ENCODE measurements around the gene SLC39A7.

SLC39A7 gene

DNA sequence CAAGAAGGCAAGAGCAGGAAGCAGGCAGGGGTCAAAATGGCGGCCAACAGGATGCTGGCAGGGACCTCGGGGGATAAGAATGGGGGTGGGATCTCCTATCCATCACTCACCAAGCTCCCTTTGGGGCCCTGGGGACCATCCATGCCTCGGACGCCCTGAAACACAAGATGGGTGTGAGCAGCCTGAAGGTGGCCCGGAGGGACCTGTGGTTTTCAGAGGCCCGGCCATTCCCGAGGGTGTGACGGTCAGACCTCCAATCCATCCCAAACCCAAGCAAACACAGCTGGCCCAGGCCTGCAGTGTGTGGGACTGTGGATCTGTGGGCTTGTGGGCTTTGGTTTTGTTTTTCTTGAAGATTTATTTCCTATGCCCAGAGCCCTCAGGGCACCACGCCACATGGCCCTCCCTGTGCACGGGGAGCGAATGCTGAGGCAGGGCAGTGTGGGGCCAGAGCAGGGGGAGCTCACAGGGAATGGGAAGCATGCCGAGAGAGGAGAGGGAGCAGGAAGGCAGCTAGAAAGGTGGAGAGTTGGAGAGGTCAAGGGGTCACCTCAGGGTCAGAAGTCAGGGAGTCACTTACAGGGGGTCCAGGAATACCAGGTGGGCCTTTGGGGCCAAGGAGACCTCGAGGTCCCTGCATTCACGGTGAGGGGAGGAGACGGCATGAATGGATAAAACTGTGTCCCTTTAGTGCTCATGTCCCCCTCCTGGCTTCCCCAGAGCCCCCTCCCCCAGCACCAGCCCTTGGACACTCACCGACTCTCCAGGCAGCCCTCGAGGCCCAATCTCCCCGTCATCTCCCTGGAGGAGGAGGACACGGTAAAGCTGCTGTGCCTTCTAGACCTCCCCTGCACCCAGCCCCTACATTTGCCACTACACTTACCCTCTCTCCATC, 22.9 kb upstream of the SLC39A7 start:
- Histone ChIP-seq H3K4me3 (ENCODE audit: low read length) (no peak overlapping the region), H3K27me3 (ENCODE audit: low read depth, low read length) (no peaks in the 10 kb centered on the region), H3K9me3 (ENCODE audit: insufficient read depth, low read length) (no peaks in the 10 kb centered on the region), H3K4me2 (ENCODE audit: low read length) (no peak overlapping the region), H3K36me3 (replicated peaks; ENCODE audit: low read depth, low read length) (no peaks in the 10 kb centered on the region), H2AFZ (ENCODE audit: low read depth, low read length) (no peak overlapping the region), H3K27ac (ENCODE audit: low read length) (no peak overlapping the region), H3K79me2 (ENCODE audit: low read length) (no peaks in the 10 kb centered on the region), H3K4me1 (ENCODE audit: low read length) (no peaks in the 10 kb centered on the region), H3K9ac (ENCODE audit: low read length) (no peak overlapping the region), H4K20me1 (ENCODE audit: insufficient read depth, low read length) (no peaks in the 10 kb centered on the region)
- TF ChIP-seq, protein P1, sequence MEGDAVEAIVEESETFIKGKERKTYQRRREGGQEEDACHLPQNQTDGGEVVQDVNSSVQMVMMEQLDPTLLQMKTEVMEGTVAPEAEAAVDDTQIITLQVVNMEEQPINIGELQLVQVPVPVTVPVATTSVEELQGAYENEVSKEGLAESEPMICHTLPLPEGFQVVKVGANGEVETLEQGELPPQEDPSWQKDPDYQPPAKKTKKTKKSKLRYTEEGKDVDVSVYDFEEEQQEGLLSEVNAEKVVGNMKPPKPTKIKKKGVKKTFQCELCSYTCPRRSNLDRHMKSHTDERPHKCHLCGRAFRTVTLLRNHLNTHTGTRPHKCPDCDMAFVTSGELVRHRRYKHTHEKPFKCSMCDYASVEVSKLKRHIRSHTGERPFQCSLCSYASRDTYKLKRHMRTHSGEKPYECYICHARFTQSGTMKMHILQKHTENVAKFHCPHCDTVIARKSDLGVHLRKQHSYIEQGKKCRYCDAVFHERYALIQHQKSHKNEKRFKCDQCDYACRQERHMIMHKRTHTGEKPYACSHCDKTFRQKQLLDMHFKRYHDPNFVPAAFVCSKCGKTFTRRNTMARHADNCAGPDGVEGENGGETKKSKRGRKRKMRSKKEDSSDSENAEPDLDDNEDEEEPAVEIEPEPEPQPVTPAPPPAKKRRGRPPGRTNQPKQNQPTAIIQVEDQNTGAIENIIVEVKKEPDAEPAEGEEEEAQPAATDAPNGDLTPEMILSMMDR (IDR thresholded peaks at IDR 0.05; ENCODE audit: low read depth, low read length): no peak
- TF ChIP-seq EZH2phosphoT487 (IDR thresholded peaks at IDR 0.05; ENCODE audit: low read depth): no peak

DNA sequence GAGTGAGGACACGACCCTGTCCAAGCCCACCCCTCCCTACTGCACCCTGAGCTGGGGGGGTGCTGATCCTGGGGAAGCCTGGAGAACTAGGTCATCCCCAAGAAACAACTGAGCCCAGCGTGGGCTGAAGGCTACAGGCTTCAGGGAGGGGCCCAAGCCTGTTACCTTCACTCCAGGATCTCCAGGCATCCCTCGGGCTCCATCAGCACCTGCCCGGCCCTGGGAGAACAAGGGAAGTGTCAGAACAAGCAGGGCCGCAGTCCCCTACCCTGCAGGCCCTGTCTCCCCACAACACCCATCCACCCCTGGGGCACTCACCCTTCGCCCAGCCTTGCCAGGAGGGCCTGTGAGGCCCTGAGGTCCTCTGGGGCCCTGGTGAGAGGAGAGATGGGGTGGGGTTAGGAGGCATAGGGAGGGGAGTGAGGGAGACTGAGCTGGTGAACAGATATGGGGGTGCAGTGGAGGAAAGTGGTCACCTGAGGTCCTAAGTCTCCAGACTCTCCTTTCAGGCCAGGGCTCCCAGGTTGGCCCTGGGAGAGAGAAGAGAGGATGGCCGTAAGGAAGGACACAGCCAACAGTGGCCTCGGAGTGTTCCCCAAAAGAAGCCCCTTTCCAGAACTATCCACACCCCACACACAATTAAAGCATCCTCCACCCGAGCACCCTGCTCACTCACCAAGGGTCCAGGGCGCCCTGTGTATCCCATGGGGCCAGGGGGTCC, 21.8 kb upstream of the SLC39A7 start:
- TF ChIP-seq, protein P1 (IDR thresholded peaks at IDR 0.05; ENCODE audit: low read depth, low read length): no peak
- no peak for TF ChIP-seq EZH2phosphoT487 (IDR thresholded peaks at IDR 0.05; ENCODE audit: low read depth)
- H3K27ac ChIP-seq (ENCODE audit: low read length): no peak overlapping the region
- H3K27me3 ChIP-seq (ENCODE audit: low read depth, low read length): no peaks in the 10 kb centered on the region
- peaks cover 5% of the 10 kb centered on the region; the same call in 1 of the 2 replicates for H3K4me1 ChIP-seq (ENCODE audit: low read length)
- no peaks in the 10 kb centered on the region for H3K36me3 ChIP-seq (replicated peaks; ENCODE audit: low read depth, low read length)
- H4K20me1 ChIP-seq (ENCODE audit: insufficient read depth, low read length): no peaks in the 10 kb centered on the region
- H3K4me2 ChIP-seq (ENCODE audit: low read length): no peak overlapping the region
- no peaks in the 10 kb centered on the region for H3K79me2 ChIP-seq (ENCODE audit: low read length)
- no peak overlapping the region for H3K9ac ChIP-seq (ENCODE audit: low read length)
- no peak overlapping the region for H3K4me3 ChIP-seq (ENCODE audit: low read length)
- no peaks in the 10 kb centered on the region for H3K9me3 ChIP-seq (ENCODE audit: insufficient read depth, low read length)
- H2AFZ ChIP-seq (ENCODE audit: low read depth, low read length): no peak overlapping the region

DNA sequence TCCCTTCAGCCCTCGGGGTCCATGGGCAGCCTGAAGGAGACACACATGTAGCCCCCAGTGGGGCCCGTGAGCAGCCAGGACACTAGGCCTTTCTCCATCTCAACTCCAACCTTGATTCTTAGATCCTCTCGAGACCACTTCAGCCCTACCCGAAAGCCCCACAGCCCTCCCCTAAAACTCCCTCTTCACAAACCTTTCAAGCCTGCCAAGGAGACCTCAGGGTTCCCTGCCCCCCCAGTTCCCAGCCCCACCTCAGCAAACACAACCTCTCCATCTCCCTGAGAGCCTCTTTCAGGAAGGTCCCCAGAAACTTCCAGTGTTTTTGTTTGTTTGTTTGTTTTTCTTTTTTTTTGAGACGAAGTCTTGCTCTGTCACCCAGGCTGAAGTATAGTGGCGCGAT, 19.5 kb upstream of the SLC39A7 start:
- Histone ChIP-seq H3K36me3 (replicated peaks; ENCODE audit: low read depth, low read length) (no peaks in the 10 kb centered on the region), H3K79me2 (ENCODE audit: low read length) (no peaks in the 10 kb centered on the region), H3K4me2 (ENCODE audit: low read length) (no peak overlapping the region), H3K27me3 (ENCODE audit: low read depth, low read length) (no peaks in the 10 kb centered on the region), H2AFZ (ENCODE audit: low read depth, low read length) (no peak overlapping the region), H3K4me3 (ENCODE audit: low read length) (no peak overlapping the region), H4K20me1 (ENCODE audit: insufficient read depth, low read length) (no peaks in the 10 kb centered on the region), H3K4me1 (ENCODE audit: low read length) (peaks cover 5% of the 10 kb centered on the region; the same call in 1 of the 2 replicates), H3K9me3 (ENCODE audit: insufficient read depth, low read length) (no peaks in the 10 kb centered on the region), H3K27ac (ENCODE audit: low read length) (no peak overlapping the region), H3K9ac (ENCODE audit: low read length) (no peak overlapping the region)
- TF ChIP-seq EZH2phosphoT487 (IDR thresholded peaks at IDR 0.05; ENCODE audit: low read depth): no peak
- TF ChIP-seq, protein P1 (IDR thresholded peaks at IDR 0.05; ENCODE audit: low read depth, low read length): no peak

DNA sequence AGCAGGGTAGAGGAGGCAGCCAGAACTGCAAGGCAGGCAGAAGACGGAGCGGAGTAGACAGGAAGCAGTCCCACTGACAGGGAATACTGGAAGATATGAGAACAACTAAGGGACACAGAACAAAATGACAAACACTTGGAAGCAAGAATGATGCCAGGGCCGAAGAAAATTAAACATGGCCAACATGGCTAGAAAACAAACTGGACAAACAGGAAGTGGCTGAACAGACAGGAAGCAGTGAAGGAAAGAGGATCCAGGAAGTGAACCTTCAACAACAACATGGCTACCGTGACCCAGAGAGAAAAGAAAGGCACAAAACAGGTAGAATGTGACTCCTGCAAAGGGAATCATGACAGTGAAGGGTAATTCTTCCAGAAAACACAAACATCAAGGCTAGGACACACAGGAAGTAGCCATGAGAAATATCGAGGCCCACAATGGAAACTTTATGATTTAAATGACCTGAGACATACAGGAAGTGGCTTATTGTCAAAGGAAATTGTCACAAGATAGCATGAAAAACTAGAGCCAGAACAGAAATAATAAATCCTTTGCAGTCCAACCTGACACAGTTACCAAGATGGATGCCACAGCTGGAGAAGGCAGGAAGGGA, 17.5 kb upstream of the SLC39A7 start:
- Histone ChIP-seq H3K27ac (ENCODE audit: low read length) (no peak overlapping the region), H3K4me1 (ENCODE audit: low read length) (peaks cover 5% of the 10 kb centered on the region; the same call in 1 of the 2 replicates), H3K4me2 (ENCODE audit: low read length) (0 out of 2 replicates have a peak overlapping the region, but pooled peaks have one; percentile 10), H3K9me3 (ENCODE audit: insufficient read depth, low read length) (no peaks in the 10 kb centered on the region), H3K4me3 (ENCODE audit: low read length) (peak overlapping the region; percentile 18; the same call in 1 of the 2 replicates), H3K79me2 (ENCODE audit: low read length) (no peaks in the 10 kb centered on the region), H3K36me3 (replicated peaks; ENCODE audit: low read depth, low read length) (no peaks in the 10 kb centered on the region), H3K27me3 (ENCODE audit: low read depth, low read length) (no peaks in the 10 kb centered on the region), H3K9ac (ENCODE audit: low read length) (no peak overlapping the region), H2AFZ (ENCODE audit: low read depth, low read length) (peak overlapping the region; percentile 99), H4K20me1 (ENCODE audit: insufficient read depth, low read length) (no peaks in the 10 kb centered on the region)
- TF ChIP-seq EZH2phosphoT487 (IDR thresholded peaks at IDR 0.05; ENCODE audit: low read depth): no peak
- TF ChIP-seq, protein P1 (IDR thresholded peaks at IDR 0.05; ENCODE audit: low read depth, low read length): no peak
